Stimulated activated CD8-positive, alpha-beta memory T cell treated with anti-CD3 and anti-CD28 coated beads, Interleukin-12 subunit alpha, Interleukin-12 subunit beta, amount 100 ng/mL, for 1 hour (primary cell): ENCODE results near the gene DCAF4.
A peak's percentile ranks its signal among the peaks of the same experiment; 100 is the strongest.

Experiments used
- DNase-seq: peaks from one replicate; pipeline ENCODE4 v3.0.0-alpha.2; 2020; ENCODE audit warnings: low read depth

DCAF4 gene

DNA sequence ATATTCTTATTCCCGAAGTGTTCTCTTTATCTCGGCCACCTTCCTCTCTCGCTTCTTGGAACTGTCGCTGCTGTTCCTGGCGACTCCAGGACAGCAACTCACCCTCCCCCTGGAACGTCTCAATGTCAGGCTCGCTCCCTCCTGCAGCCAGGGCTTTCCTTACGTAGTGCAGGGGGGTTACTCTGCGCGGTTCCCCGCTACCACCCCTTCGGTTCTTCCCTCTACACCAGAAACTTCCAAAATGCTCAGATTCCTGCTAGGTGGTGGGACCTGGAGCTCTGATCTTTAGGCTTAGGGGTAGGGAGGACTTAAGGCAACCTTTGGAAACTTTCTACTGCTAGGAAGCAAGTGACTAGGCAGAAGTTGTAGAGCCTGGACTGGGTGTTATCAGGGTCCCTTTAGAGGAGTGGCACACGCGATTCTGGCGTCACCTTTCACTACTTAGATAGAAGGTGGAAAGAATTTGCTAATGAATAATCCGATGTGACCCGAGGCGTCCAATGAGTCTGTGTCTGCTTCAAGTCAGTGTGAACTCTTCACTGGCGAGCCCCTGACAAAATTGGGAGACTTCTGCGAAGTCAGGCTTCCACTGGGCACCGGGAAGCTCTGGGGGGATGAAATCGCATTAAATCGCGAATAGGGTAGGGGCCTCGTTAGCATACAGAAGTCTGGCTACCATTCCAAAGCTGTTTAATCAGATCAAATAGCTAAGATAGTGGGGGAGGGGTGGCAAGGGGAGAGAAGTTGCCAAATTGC lies 31.5 kb upstream of the DCAF4 start:
- DNase-seq, result peak; percentile 2

DNA sequence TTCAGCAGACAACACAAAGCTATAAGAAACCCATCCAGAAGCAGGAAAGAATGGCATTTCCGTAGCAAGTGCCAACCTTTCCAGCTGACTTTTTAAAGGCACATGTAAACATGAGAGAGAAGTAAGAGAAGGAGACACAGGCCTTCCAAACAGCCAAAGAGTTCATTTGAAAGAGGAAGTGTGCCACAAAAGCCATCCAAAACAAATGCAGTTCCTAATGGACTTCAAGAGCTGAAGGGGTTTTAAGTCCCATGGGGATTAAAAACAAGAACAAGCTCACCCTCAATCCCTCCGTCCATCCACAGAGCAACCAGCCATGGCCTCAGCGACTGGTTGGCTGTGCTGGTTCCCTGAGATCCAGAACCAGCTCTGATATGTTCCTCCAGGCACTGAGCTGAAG lies 27.8 kb upstream of the DCAF4 start:
- no peak for DNase-seq

DNA sequence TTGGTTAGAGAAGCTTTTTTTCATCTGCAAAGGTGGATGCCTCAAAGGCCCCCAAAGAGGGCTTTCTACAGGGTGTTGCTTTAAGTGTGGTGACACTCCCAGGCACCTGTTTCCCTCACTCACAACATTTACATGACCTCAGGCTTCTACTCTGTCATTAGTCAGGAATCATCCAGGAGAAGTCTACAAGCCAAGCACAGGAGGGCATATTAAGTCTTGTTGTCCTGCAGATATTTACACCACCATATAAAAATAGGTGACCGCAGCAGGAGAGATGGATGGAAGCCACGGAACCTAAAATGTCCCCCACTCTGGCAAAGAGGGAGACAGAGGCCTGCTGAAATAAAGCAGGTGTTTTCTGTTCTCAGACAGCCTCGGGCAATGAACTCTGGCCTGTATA lies 24.9 kb upstream of the DCAF4 start:
- no peak for DNase-seq

DNA sequence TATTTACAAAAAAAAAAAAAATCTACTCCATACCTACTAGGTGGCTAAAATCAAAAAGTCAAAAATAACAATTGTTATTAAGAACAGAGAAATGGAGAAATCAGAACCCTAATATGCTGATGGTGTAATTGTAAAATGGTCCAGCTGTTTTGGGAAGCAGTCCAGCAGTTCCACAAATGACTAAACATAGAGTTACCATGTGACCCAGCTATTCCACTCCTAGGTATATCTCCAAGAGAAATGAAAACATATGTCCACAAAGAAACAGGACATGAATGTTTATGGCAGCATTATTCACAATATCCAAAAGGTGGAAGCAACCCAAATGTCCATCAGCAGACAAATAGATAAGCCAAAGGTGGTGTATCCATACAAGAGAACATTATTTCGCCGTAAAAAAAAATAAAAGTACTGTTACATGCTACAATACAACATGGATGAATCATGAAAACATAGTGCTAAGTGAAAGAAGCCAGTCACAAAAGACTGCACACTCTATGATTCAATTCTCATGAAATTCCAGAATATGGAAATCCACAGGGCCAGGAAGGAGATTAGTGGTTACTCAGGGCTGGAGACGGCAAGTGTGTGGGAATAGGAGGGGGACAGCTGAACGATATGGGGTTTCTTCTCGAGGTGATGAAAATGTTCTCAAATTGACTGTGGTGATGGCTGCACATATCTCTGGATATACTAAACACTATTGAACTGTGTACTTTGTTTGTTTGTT lies 23.3 kb upstream of the DCAF4 start:
- DNase-seq, result no peak

DNA sequence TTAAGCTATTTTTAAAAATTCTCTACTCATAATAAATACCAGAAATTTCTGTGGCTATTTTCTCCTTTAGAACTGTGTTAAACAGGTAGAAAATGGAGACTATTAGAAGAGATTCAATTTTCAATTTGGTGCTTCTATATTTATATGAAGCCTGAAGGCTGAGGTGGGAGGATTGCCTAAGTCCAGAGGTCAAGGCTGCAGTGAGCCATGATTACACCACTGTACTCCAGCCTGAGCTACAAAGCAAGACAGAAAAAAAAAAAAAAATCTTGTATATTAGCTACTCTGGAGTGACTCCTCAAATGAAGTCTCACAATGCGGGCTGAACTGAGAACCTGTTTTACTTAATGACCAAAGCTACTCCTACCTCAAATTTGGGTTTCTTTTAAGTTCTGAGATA lies 22.5 kb upstream of the DCAF4 start:
- no peak for DNase-seq

DNA sequence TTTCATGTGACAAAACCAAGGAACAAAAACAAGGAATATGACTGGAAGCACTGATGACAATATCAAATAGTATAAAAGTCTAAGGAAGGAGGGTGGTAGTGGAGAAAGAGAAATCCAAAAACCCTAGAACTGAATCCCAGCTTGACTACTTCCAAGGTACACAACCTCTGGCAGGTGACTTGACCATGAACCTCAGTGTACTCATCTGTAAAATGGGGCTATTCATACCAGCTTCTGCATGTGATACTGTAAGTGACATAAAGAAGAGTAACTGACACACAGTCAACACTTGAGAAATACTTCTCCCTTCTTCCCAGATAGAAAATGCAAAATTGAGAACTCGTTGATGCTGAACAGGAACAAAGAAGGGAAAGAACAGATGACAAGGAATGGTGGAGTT lies 22.0 kb upstream of the DCAF4 start:
- no peak for DNase-seq

DNA sequence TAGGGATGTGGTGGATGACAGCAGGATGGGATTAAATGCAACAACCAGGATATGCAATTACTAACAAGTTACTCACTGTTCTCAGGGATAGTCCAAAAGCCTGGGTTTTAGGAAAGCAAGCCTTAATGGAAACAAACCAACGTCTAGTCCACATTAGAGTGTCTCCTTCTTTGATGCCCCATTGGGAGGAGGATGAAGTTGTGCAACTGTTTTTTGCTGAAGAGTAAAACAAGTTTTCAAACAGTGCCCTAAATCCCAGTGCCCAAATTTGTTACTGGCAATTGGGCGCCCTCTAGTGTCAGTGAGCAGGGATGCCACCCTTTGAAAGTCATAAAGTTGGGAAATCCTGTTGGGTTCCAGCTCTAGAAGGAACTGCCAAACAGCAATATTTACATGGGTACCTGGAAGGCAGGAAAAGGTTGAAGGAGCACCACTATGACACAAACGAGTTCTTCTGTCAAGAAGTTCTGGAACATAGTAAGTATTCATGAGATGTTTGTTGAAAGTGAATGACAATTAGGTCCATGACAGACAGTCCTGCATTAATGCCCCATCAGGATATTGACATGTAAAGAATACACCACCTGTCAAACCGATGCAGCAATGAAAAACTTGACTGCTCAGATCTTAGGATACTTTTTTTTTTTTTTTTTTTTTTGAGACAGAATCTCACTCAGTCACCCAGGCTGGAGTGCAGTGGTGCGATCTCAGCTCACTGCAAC lies 21.3 kb upstream of the DCAF4 start:
- peak; percentile 54 for DNase-seq

DNA sequence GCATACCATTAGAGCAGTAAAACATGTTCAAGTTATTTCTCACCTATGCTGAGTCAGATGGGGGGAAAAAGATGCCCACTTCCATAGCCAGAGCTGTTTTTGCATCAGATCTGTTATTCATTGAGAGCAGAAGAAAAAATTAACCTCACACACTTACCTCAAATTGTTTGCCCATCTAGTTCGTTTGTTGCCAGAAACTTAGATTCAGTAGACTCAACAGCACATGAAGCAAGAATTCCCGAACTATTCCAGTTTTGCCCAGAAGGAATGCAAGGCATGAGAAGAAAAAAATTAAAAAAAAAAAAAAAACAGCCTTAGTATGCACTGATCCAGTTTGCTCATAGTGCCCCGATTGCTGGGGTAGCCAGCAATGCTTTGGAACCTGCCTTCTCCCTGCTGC lies 19.9 kb upstream of the DCAF4 start:
- DNase-seq, result no peak

DNA sequence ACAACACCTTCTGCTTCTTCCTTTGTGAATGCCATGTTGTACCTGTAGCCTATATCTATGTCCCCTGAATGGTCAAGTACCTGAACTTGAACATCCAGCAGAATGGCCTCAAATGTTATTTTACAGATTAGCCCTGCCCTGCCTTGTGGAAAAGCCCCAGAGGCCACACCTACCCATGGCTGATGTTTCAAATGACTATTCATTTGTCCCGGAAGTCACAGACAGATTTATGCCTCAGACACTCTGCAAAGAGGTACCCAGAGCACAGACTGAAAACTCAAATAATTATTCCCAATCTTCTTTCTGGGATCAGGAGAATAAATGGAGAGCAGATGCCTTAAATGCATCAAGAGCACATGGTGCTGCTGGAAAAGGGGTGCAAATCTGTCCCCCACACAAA lies 19.4 kb upstream of the DCAF4 start:
- DNase-seq, result no peak

DNA sequence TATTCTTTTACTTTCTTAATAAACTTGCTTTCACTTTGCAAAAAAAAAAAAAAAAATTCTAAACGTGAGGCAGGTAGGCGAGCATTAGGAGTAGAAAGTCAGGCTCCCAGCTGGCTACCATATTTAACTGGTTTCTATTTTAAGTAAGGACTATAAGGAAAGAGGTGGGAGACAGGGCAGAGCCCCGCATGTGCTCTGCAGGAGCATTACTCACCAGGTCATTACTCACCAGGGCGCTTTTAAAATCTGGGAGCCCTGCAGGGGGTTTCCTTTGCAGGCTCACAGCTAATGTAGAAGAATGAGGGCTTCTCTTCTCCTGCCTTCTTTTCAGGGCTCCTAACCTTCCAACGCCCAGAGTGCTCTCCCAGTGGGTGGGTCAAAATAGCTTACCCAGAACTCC lies 18.4 kb upstream of the DCAF4 start:
- DNase-seq, result no peak

DNA sequence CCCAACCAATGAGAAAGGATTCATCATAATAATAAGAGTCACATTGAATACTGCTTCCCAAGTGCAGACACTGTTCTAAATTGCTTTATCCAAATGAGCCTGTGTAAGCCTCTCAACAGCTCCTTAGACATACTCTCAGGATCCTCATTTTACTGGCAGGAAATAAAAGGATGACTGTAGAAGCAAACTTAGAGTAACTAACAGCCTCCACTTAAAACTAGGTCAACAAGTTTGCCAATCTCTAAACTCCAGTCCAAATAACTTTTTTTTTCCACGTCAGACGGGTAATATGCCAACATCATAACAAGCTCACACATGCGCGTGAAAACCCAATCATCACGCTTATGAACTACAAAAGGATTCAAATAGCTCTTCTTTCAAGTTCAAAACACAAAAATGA lies 17.1 kb upstream of the DCAF4 start:
- no peak for DNase-seq

DNA sequence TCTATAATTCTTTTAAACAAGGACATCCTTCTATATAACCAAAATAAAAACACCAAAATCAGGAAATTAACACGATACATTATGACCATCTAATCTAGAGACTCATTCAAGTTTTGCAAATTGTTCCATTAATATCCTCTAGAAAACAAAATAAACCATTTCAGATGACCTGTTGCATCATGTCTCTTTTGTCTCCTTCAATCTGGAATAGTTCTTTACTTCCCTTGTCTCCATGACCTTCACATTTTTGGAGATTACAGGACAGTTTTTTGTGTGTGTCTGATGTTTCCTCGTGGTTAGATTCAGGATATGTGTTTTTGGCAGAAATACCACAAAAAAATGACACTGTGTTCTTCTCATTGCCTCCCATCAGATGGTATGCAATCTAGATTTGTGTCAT lies 12.5 kb upstream of the DCAF4 start:
- DNase-seq, result no peak

DNA sequence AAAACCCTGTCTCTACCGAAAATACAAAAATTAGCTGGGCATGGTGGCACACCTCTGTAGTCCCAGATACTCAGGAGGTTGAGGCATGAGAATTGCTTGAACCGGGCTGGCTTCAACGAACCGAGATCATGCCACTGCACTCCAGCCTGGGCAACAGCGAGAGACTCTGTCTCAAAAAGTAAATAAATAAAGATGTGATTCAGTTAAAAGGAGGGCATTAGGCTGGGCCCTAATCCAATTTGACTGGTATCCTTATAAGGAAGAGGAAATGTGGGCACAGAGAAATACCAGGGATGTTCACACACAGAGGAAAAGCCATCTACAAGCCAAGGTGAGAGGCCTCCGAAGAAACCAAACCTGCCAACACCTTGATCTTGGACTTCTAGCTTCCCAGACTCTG lies 10.1 kb upstream of the DCAF4 start:
- DNase-seq, result no peak

DNA sequence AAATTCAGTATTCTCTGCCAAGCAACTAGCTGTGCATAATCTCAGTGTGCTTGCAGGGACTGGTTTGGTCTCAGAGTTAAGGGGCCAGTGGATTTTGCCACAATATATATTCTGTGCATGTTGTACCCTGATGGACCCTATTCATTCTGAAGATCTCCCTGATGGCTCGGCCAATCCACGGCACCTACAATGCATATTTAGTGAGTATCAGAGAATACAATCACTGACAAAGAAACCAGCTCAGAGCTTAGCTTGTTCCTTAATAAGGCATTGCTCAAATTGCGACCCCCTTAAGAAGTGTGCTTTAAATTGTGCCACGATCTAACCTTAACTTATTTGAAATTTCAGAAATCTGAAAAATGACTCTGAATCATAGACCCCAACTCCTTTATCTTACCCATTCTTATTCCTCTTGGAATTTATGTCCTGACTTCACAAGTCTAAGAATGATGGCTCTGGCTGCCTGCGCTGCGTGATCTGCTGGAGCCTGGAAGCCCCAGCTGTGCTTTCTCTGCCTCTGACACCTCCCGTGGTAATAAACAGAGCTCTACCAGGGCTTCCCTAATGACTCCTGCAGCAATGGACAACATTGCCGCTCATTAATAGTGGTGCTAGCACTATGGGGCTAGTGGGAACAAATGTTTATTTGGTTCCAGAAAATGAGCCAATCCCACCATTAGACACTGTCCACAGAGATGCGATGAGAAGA lies 9.0 kb upstream of the DCAF4 start:
- DNase-seq, result no peak

DNA sequence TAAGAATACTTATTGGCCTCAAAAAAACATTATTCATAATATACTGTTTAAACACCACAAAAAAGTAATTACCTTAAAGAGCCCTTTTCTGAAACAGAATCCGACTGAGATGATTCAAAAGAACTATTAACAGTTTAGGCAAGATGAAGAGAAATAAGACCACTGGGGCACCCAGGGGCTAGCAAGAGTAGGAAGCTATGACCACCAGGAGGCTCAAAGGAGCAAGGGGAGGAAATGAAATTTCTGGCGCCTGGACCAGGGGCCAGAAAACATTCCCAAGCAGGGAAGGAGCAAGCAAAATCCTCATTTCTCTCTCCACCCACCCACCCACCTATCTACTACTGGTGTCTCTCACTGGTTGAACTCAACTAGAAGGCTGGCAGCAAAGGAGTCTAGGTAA lies 6.3 kb upstream of the DCAF4 start:
- no peak for DNase-seq

DNA sequence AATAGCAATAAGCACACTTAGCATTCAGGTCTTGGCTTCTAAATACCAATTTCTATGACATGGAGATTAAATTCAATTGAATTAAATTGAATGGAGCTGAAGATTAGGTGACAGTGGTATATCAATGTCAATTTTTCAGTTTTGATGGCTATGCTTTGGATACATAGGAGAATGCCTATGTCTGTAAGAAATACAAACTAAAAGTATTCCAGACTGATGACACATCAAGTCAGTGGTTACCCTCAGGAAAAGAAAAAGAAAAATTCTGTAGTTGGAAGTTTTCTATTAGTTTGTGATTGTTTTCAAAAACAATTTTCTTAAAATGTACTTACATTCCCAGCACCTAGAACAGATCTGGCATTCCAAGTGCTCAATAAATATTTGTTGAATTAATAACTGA lies 4.9 kb upstream of the DCAF4 start:
- DNase-seq, result no peak

DNA sequence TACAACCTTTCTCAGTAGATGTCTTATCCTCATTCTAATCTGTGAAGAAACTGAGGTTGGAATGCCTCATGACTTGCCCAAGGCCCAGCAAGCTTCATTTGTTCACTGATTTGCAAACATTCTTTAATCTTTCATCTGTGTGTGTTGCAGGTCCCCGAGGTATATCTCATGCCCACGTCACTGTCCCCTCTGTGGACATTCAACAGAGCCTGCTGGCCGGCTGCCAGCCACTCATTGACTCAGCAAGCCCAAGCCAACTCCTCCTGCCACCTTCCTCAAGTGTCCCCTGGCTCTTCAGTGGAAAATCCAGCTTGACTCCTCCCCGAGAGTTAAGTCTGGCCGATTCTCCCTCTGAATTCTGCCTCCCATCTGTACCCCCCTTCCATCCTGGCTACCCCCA lies 1.9 kb upstream of the DCAF4 start:
- DNase-seq, result no peak

DNA sequence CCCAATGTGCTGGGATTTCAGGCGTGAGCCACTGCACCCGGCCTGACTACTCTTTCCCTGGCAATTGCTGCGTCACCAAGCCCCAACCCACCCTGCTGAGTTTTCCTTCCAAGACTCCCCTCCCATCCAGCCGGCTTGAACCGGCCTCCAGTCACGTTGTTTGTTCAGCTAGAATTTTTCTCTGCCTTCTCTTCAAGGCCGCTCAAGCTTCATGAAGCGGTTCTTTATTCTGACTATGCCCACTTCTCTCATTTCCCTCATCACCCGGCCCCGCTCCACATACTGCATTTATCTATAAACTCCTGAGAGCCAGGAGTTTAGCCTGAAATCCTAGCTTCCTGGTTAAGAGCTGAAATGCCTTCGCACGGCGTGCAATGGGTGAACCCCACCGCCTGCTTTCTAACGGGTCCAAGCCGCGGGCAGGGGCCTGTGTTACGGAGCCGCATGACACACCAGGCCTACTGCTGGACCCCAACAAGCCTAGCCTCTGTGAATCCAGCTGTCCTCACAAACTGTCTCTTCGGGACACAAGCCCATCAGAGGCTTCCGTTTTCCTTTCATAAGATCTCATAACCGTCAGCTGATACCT lies 999 bp upstream of the DCAF4 start:
- DNase-seq, result no peak

DNA sequence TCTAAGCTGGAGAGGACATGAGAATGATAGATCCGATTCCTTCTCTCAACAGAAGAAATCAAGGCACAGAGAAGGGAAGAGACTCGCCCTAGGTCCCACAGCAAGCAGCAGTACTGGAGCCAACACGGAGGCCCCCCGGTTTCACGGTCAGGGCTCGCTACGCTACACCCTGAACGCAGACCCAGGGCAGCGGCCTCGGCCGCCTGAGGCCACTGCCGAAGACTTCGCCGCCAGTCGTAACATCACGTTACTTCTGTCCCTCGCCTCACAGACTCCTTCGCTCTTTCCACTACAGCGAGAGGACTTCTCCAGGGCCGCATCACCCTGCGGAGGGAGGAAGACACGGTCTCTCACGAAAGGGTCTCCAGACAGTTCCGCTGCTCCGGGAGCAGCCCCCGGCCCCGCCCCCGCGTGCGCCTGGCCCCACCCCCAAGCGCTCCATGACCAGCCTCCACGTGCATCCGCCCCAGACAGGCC lies 411 bp upstream of the DCAF4 start:
- DNase-seq, result no peak

DNA sequence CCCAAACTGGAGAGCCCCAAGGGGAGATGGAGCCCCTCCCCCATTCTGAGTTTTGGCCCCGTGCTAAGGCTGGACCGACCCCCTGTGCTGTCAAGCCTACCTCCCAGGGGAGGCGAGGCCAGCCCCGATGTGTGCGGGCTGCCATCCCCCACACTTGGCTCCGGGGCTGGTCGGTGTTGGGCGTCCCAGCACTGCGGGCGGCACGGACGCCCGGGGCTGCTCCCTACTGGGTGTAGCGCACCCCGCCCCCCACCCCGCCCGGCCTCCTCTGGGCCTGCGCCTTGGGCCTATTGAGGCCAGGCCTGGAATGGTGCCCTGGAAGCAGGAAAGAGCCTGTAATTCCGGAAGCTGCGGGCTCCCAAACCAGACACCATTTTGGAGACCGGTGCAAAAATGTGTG lies 2.6 kb downstream of the DCAF4 start:
- no peak for DNase-seq

DNA sequence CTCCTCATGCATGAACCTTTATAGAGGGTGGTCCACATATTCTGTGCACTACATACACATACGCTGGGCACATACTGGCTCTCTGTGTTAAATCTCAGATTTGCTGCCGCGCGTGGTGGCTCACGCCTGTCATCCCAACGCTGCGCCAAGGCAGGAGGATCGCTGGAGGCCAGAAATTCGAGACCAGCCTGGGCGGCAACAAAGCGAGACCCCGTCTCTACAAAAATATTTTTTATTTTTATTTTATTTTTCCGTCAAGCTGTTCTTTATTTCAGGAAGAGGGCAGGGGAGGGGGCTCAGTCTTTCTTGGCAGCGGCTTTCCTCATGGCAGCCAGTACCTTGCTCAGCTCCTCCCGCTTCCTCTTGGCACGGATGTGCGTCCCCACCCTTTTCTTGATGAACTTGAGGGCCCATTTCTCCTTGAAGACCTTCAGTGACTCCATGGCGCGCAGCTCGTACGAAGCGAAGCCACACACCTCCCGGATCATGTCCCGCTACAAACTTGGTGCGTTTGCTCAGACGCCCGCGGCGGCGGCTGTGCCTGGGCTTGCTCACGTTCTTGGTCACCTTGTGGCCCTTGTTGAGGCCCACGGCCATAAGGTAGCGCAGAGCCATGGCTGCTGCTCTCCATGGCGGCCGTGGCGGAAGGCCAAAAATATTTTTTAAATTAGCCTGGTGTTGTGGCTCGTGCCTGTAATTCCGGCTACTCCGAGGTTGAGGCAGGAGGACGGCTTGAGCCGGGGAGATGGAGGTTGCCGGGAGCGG lies 3.2 kb downstream of the DCAF4 start:
- DNase-seq, result no peak
